Vagina (tissue), 2 donors: ENCODE results near the gene DDX31. TPM values are rescaled to one million over a fixed set of nuclear protein-coding genes. Genes with fewer than 3 reads are reported as not detected.

ENCODE experiments used
- DNase-seq, 2 donors: peaks; one replicate each; pipeline ENCODE4 v3.0.0-alpha.2; 2017; ENCODE audit errors: extremely low spot score in 2 of 2
- H3K27ac ChIP-seq: fragments of 200-600 bp; sonication (generic); one replicate; pipeline ENCODE4 v1.5.1; 2019
- H3K27me3 ChIP-seq: fragments of 200-600 bp; sonication (generic); one replicate; pipeline ENCODE4 v1.5.1; 2019
- H3K36me3 ChIP-seq, 2 donors: fragments of 200-600 bp; sonication (generic); one replicate each; pipeline ENCODE4 v1.5.1; 2017 to 2019
- H3K4me1 ChIP-seq: fragments of 200-600 bp; sonication (generic); one replicate; pipeline ENCODE4 v1.5.1; 2019
- H3K4me3 ChIP-seq, 2 donors: fragments of 200-600 bp; sonication (generic); 1 replicate in 1 of 2; 2 replicates in 1 of 2; pipeline ENCODE4 v1.5.1; 2016 to 2019
- H3K9me3 ChIP-seq: fragments of 200-600 bp; sonication (generic); one replicate; pipeline ENCODE4 v1.5.1; 2019
- CTCF ChIP-seq, 3 experiments: fragments of 450-650 bp in 2 of 3; fragments of 200-600 bp in 1 of 3; sonication (generic) in 1 of 3; IDR thresholded peaks; one replicate each; pipeline ENCODE4 v1.5.1; 2017 to 2019; ENCODE audit warnings: antibody characterized with exemption in 3 of 3, mild to moderate bottlenecking in 2 of 3, moderate library complexity in 2 of 3
- POLR2A ChIP-seq, 2 donors: fragments of 450-650 bp; IDR thresholded peaks; one replicate each; pipeline ENCODE4 v1.6.1; 2017; ENCODE audit warnings: antibody characterized with exemption in 2 of 2, mild to moderate bottlenecking in 2 of 2, moderate library complexity in 2 of 2
- POLR2AphosphoS5 ChIP-seq, 2 donors: sonication (generic); formaldehyde crosslinking; IDR thresholded peaks; one replicate each; pipeline ENCODE4 v1.9.0; 2017; ENCODE audit warnings: antibody characterized with exemption in 2 of 2, mild to moderate bottlenecking in 2 of 2, low read depth in 1 of 2; ENCODE audit not compliant: insufficient read depth in 1 of 2
- intact Hi-C: fragments of 100-400 bp; cut with DNase I; formaldehyde crosslinking; loops from one replicate; pipeline ENCODE4 v1.15.1; 2023
- total RNA-seq: library from RNA; depleted of rRNA; stranded (reverse); fragments of >200 nt; gene quantifications from one replicate; pipeline ENCODE4 v1.2.3, GENCODE V29; 2016

DDX31 gene
- total RNA-seq, 1 donor from 2014 or later, result 17.9 TPM

- Histone ChIP-seq H3K27me3 (no peaks in the 10 kb centered on the region), H3K27ac (no peak overlapping the region), H3K4me3 (no peak overlapping the region), H3K4me1 (no peaks in the 10 kb centered on the region), H3K9me3 (no peaks in the 10 kb centered on the region), H3K36me3 (peaks cover 0 to 28% of the 10 kb centered on the region in 2 donors)
- intact Hi-C loops, result no loop called here
- TF ChIP-seq POLR2AphosphoS5 (IDR thresholded peaks at IDR 0.05; ENCODE audit: insufficient read depth in 1 of 2, low read depth in 1 of 2), result no peak
- no peak for TF ChIP-seq POLR2A (IDR thresholded peaks at IDR 0.05)
- no peak for TF ChIP-seq CTCF (IDR thresholded peaks at IDR 0.05)
- no peak for DNase-seq
Observed at GRCh38 chr9:132632413-132633129, 37.2 kb downstream of the DDX31 start.

DNA sequence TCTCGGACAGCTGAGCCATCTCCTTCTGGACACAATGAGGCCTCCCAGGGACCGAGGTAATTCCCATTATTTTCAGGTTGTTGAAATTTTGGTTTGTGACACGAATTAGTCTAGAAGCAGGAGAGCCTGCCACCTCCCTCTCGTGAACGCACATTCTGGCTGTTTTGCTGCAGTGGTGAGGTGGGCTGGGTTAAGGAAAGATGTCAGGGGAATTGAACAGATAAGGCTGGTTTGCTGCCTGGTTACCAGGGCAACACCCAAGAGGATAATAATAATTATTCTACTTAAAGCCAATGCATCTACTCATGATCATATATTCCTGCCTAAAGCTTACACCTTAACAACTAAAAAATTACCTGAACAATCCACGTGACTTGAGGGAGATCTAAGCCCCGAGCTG lies 38.1 kb downstream of the DDX31 start:
- no peak for DNase-seq
- TF ChIP-seq CTCF (IDR thresholded peaks at IDR 0.05) (no peak), POLR2AphosphoS5 (IDR thresholded peaks at IDR 0.05; ENCODE audit: insufficient read depth in 1 of 2, low read depth in 1 of 2) (no peak), POLR2A (IDR thresholded peaks at IDR 0.05) (no peak)
- H3K4me3 ChIP-seq, result no peak overlapping the region
- H3K27ac ChIP-seq, result no peak overlapping the region
- H3K36me3 ChIP-seq, result peaks cover 0 to 24% of the 10 kb centered on the region in 2 donors
- no peaks in the 10 kb centered on the region for H3K27me3 ChIP-seq
- intact Hi-C loops, result no loop called here
- H3K9me3 ChIP-seq, result no peaks in the 10 kb centered on the region
- H3K4me1 ChIP-seq, result no peaks in the 10 kb centered on the region

- intact Hi-C loops, result no loop called here
- DNase-seq, result no peak
- no peak for TF ChIP-seq POLR2AphosphoS5 (IDR thresholded peaks at IDR 0.05; ENCODE audit: insufficient read depth in 1 of 2, low read depth in 1 of 2)
- no peak for TF ChIP-seq POLR2A (IDR thresholded peaks at IDR 0.05)
- no peak for TF ChIP-seq CTCF (IDR thresholded peaks at IDR 0.05)
Observed at GRCh38 chr9:132631280-132631679, 38.5 kb downstream of the DDX31 start.

GRCh38 chr9:132630811-132631210 lies 39.0 kb downstream of the DDX31 start:
- Histone ChIP-seq H3K36me3 (peaks cover 0 to 23% of the 10 kb centered on the region in 2 donors), H3K4me3 (no peak overlapping the region), H3K4me1 (no peaks in the 10 kb centered on the region), H3K27me3 (no peaks in the 10 kb centered on the region), H3K27ac (no peak overlapping the region), H3K9me3 (no peaks in the 10 kb centered on the region)
- TF ChIP-seq POLR2AphosphoS5 (IDR thresholded peaks at IDR 0.05; ENCODE audit: insufficient read depth in 1 of 2, low read depth in 1 of 2), result no peak
- TF ChIP-seq POLR2A (IDR thresholded peaks at IDR 0.05), result no peak
- no peak for TF ChIP-seq CTCF (IDR thresholded peaks at IDR 0.05)
- no peak for DNase-seq
- intact Hi-C loops, result no loop called here

More at GRCh38 chr9:132631280-132631679, 38.5 kb downstream of the DDX31 start:
- Histone ChIP-seq H3K9me3 (no peaks in the 10 kb centered on the region), H3K4me3 (no peak overlapping the region), H3K4me1 (no peaks in the 10 kb centered on the region), H3K27me3 (no peaks in the 10 kb centered on the region), H3K36me3 (peaks cover 0 to 24% of the 10 kb centered on the region in 2 donors), H3K27ac (no peak overlapping the region)

GRCh38 chr9:132630116-132630515 lies 39.7 kb downstream of the DDX31 start:
- Histone ChIP-seq H3K27ac (no peak overlapping the region), H3K4me3 (no peak overlapping the region), H3K9me3 (no peaks in the 10 kb centered on the region), H3K27me3 (no peaks in the 10 kb centered on the region), H3K4me1 (no peaks in the 10 kb centered on the region), H3K36me3 (peaks cover 0 to 24% of the 10 kb centered on the region in 2 donors)
- no peak for TF ChIP-seq POLR2A (IDR thresholded peaks at IDR 0.05)
- TF ChIP-seq POLR2AphosphoS5 (IDR thresholded peaks at IDR 0.05; ENCODE audit: insufficient read depth in 1 of 2, low read depth in 1 of 2), result no peak
- no peak for TF ChIP-seq CTCF (IDR thresholded peaks at IDR 0.05)
- no peak for DNase-seq
- intact Hi-C loops, result no loop called here
